ENCODE measurements around the gene C1orf53.

DNA sequence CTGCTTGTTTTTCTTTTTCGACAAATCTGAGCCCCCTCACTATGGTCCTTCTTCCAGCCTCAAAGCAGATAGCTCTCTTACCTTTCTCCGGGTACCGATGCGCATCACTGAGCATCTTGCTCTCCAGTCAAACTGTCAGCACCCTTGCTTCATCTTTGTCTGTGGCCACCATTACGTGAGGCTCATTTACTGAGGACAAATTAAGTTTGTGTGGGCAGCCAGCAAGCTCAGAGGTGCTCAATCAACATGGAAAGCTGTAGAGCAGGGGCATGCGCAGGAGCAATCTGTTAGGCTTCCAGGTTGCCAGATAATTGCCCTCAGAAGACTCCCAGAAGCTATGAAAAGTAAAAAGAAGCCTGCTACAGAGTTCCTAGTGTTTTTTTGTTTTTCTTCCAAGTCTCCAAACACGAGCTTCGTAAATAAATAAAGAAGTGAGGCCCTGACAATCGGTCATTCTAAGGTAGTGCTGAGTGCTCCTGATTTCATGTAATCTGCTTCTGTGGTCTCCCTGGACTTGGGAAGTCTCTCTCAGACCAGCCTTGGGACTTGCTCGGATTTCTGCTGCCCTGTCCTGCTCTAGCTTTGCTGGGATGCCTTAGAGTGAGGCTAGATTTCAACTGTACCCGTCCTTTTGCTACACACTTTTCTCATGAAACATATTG, 1.8 kb downstream of the C1orf53 start:
- TF ChIP-seq RAD21 (IDR thresholded peaks at IDR 0.05 in 1 of 2, conservative IDR thresholded peaks at IDR 0.05 in 1 of 2; ENCODE audit: low read depth in 2 of 2, low read length in 2 of 2) (no peak), RNF2 (IDR thresholded peaks at IDR 0.05; ENCODE audit: borderline replicate concordance, low read depth, low read length, missing control alignments, poor library complexity, severe bottlenecking) (peak; percentile 94), POLR2A (IDR thresholded peaks at IDR 0.05; ENCODE audit: control extremely low read depth in 1 of 2, low read depth in 2 of 2, low read length in 2 of 2) (no peak), USF2 (IDR thresholded peaks at IDR 0.05; ENCODE audit: low read length) (no peak), POLR2AphosphoS5 (IDR thresholded peaks at IDR 0.05; ENCODE audit: low read depth, low read length) (no peak), TCF12 (IDR thresholded peaks at IDR 0.05; ENCODE audit: low read depth, low read length) (no peak), CBX8 (IDR thresholded peaks at IDR 0.05; ENCODE audit: borderline replicate concordance, low read depth, low read length) (no peak), EZH2 (IDR thresholded peaks at IDR 0.05; ENCODE audit: low read depth, low read length, severe bottlenecking) (peak; percentile 50), KDM5A (IDR thresholded peaks at IDR 0.05; ENCODE audit: low read length) (no peak)
- TF ChIP-seq, protein P1, sequence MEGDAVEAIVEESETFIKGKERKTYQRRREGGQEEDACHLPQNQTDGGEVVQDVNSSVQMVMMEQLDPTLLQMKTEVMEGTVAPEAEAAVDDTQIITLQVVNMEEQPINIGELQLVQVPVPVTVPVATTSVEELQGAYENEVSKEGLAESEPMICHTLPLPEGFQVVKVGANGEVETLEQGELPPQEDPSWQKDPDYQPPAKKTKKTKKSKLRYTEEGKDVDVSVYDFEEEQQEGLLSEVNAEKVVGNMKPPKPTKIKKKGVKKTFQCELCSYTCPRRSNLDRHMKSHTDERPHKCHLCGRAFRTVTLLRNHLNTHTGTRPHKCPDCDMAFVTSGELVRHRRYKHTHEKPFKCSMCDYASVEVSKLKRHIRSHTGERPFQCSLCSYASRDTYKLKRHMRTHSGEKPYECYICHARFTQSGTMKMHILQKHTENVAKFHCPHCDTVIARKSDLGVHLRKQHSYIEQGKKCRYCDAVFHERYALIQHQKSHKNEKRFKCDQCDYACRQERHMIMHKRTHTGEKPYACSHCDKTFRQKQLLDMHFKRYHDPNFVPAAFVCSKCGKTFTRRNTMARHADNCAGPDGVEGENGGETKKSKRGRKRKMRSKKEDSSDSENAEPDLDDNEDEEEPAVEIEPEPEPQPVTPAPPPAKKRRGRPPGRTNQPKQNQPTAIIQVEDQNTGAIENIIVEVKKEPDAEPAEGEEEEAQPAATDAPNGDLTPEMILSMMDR (IDR thresholded peaks at IDR 0.05; ENCODE audit: control extremely low read depth in 1 of 3, insufficient read depth in 1 of 3, low read depth in 1 of 3, low read length in 3 of 3) = no peak
